ENCODE results near the gene APAF1. TPM values are rescaled to one million over a fixed set of nuclear protein-coding genes. Genes with fewer than 3 reads are reported as not detected.

Gene APAF1
- total RNA-seq, 2 donors from 2014 or later: 31.4 to 33.1 TPM

DNA sequence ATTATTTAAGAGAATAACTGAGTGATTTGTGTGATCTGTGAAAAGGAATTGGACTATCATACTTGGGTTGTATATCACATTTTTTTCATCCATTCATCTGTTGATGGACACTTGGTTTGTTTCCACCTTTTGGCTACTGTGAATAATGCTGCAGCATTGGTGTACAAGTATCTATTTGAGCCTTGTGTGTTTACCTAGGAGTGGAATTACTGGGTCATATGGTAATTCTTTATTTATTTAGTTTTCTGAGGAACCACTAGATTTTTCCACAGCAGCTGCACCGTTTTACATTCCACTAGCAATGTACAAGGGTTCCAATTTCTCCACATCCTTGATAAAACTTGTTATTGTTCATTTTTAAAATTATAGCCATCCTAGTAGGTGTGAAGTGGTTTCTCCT, 56.1 kb downstream of the APAF1 start:
- DNase-seq (ENCODE audit: low spot score in 2 of 2) (no peak), ATAC-seq (no peak)
- H3K36me3 Mint-ChIP-seq: peaks cover 0 to 12% of the 10 kb centered on the region in 2 donors
- H3K27ac Mint-ChIP-seq: no peak overlapping the region
- no peaks in the 10 kb centered on the region for H3K9me3 Mint-ChIP-seq

GRCh38 chr12:98709022-98709421, 63.9 kb downstream of the APAF1 start:
- H3K36me3 Mint-ChIP-seq: peaks cover 0 to 6% of the 10 kb centered on the region in 2 donors
- no peak for DNase-seq (ENCODE audit: low spot score in 2 of 2)
- H3K27ac Mint-ChIP-seq: peak overlapping the region in 1 of 2 donors; percentile 10
- no peak for ATAC-seq
- H3K9me3 Mint-ChIP-seq: no peaks in the 10 kb centered on the region

DNA sequence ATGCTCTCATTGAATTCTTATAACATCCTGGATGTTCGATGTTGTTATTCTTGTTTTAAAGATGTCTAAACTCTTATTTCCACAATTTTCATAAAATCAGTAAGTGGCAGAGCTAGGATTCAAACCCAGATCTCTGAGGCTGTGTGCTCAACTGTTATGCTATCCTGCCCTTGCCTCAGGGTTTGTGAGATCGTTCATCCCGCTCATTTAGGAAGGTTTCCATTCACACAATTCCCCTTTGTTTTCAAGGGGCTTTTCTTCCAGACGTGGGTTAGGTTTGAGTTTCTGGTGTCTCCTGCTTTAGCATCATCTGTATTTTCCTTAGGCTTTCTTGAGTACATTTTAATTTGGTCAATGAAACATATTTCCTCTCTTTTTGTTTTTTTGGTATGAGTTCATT, 69.3 kb downstream of the APAF1 start:
- Mint-ChIP-seq H3K36me3 (peaks cover 0 to 6% of the 10 kb centered on the region in 2 donors), H3K9me3 (no peaks in the 10 kb centered on the region), H3K27ac (no peak overlapping the region)
- no peak for ATAC-seq
- DNase-seq (ENCODE audit: low spot score in 2 of 2): no peak

- DNase-seq (ENCODE audit: low spot score in 2 of 2) (no peak), ATAC-seq (no peak)
- Mint-ChIP-seq H3K27ac (no peak overlapping the region), H3K9me3 (no peaks in the 10 kb centered on the region), H3K36me3 (peaks cover 6 to 12% of the 10 kb centered on the region in 2 donors)
Measured at GRCh38 chr12:98719515-98720504, 74.7 kb downstream of the APAF1 start.

GRCh38 chr12:98721204-98721702, 76.2 kb downstream of the APAF1 start:
- DNase-seq (ENCODE audit: low spot score in 2 of 2): no peak
- peaks cover 12 to 17% of the 10 kb centered on the region in 2 donors for H3K36me3 Mint-ChIP-seq
- H3K27ac Mint-ChIP-seq: no peak overlapping the region
- no peaks in the 10 kb centered on the region for H3K9me3 Mint-ChIP-seq
- ATAC-seq: no peak

- Mint-ChIP-seq H3K36me3 (peaks cover 12 to 13% of the 10 kb centered on the region in 2 donors), H3K9me3 (no peaks in the 10 kb centered on the region), H3K27ac (peak overlapping the region; percentile 8 to 23)
- no peak for DNase-seq (ENCODE audit: low spot score in 2 of 2)
- ATAC-seq: peak; percentile 43 to 75
Measured at GRCh38 chr12:98724384-98725155, 79.5 kb downstream of the APAF1 start.

- H3K27ac Mint-ChIP-seq: peak overlapping the region in 1 of 2 donors; percentile 23
- H3K36me3 Mint-ChIP-seq: peaks cover 12 to 13% of the 10 kb centered on the region in 2 donors
- DNase-seq (ENCODE audit: low spot score in 2 of 2): peak in 1 of 2 donors; percentile 69
- no peaks in the 10 kb centered on the region for H3K9me3 Mint-ChIP-seq
- peak; percentile 64 to 79 for ATAC-seq
Measured at GRCh38 chr12:98725476-98726247, 80.6 kb downstream of the APAF1 start.

- Mint-ChIP-seq H3K9me3 (no peaks in the 10 kb centered on the region), H3K27ac (no peak overlapping the region), H3K36me3 (peaks cover 12 to 13% of the 10 kb centered on the region in 2 donors)
- no peak for DNase-seq (ENCODE audit: low spot score in 2 of 2)
- no peak for ATAC-seq
Measured at GRCh38 chr12:98727196-98727595, 82.1 kb downstream of the APAF1 start.

DNA sequence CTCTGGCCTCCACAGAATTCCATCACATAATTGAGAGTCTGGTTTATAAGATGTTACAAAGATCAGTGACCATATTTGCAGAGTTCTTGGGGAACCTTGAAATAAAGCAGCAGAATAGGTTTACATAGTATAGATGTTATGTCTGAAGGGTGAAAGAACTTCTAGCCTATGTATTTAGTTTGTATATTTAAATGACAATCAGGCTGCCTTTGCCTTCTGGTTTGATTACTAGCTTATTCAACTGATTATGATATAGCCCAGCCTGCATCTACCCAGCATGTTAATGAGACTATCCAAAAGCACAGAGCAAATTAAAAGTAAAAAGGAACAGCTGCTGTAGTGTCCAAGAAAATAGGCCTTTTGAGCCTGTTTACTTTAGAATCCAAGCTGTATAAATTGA, 85.3 kb downstream of the APAF1 start:
- DNase-seq (ENCODE audit: low spot score in 2 of 2) (no peak), ATAC-seq (no peak)
- no peaks in the 10 kb centered on the region for H3K9me3 Mint-ChIP-seq
- no peak overlapping the region for H3K27ac Mint-ChIP-seq
- peaks cover 3 to 8% of the 10 kb centered on the region in 2 donors for H3K36me3 Mint-ChIP-seq

DNA sequence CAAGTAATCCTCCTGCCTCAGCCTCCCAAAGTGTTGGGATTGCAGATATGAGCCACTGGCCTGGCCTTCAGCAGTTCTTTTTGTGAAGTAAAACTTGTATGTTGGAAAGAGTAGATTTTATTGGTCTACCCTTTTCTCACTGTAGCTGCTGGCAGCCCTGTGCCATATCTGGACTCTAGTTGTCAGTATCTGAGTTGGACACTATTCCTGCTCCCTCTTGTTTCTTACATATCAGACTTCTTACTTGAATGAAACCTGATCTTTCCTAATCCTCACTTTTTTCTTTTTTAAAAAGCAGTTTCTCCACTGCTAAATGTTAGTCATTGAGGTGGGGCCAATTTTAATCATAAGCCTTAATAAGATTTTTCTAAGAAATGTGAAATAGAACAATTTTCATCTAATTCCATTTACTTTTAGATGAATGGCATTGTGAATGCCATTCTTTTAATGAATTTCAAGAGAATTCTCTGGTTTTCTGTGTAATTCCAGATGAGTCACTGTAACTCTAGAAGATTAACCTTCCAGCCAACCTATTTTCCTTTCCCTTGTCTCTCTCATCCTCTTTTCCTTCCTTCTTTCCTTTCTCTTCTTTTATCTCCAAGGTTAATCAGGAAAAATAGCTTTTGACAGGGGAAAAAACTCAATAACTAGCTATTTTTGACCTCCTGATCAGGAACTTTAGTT, 88.7 kb downstream of the APAF1 start:
- no peak overlapping the region for H3K27ac Mint-ChIP-seq
- H3K36me3 Mint-ChIP-seq: peaks cover 0 to 16% of the 10 kb centered on the region in 2 donors
- ATAC-seq: no peak

GRCh38 chr12:98735821-98736220, 90.7 kb downstream of the APAF1 start:
- ATAC-seq (no peak), DNase-seq (ENCODE audit: low spot score in 2 of 2) (no peak)
- H3K9me3 Mint-ChIP-seq: no peaks in the 10 kb centered on the region
- peak overlapping the region in 1 of 2 donors; percentile 1 for H3K27ac Mint-ChIP-seq
- H3K36me3 Mint-ChIP-seq: peaks cover 4 to 22% of the 10 kb centered on the region in 2 donors

More for the DNA sequence above, 88.7 kb downstream of the APAF1 start:
- H3K9me3 Mint-ChIP-seq: no peaks in the 10 kb centered on the region
- DNase-seq (ENCODE audit: low spot score in 2 of 2): no peak

DNA sequence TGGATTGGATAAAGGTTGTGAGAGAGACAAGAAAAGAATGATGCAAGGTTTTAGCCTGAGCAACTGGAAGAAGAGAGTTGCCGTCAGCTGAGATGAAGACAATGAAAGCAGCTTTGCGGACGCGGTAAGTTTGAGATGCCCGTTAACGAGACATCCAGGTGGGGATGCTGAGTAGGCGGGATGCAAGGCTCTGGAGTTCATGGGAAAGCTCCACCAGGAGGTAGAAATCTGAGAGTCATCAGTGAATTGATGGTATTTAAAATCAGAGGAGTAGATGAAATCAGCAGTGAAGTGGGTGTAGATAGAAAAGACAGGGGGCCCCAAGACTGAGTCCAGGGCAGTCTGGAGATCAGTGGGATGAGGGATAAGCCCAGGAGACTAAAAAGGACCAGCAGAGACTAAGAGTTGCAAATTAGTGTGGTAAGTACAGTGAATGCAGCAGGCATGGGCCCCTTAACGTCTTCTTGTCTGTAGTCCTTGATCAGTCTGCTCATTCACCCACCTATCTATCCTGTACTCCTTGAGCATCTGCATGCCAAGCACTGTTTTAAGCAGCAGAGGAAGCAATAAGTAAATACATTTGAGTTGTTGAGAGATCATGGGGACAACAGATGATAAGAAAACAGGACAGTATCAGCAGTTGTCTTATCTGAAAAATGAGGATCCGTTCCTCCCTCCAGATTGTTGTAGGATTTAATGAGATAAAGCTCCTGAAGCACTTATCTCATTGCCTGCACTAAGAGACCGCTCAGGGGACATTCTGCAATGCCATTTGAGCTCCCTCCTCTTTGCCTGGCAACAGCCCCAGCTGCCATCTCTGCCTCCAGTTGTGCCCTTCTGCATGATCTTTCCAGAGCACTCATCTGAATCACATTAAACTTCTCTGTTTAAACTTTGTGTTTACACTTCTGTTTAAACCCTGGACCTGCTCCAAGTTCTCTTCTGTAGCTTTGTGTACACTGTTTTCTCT, 91.5 kb downstream of the APAF1 start:
- no peak for ATAC-seq
- Mint-ChIP-seq H3K36me3 (peaks cover 4 to 22% of the 10 kb centered on the region in 2 donors), H3K27ac (peak overlapping the region; percentile 7 to 53), H3K9me3 (no peaks in the 10 kb centered on the region)
- no peak for DNase-seq (ENCODE audit: low spot score in 2 of 2)

DNA sequence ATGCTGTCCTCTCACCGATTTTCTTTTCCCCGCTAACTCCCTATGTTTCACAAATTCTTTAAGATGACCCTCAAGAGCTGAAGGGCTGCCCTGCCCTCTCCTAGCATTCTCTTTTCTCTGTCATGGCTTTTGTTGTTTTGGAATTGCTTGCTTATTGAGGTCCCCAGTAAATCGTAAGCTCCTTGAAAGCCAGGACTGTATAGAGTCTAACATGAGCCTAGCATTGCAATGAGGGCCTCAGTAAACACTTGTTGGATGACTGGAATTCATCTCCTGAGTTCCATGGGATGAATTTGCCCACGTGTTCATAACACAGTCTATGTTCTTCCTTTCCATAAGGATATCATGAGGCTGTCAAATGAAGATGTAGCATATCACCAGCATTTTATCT, 92.2 kb downstream of the APAF1 start:
- H3K9me3 Mint-ChIP-seq: no peaks in the 10 kb centered on the region
- no peak for ATAC-seq
- DNase-seq (ENCODE audit: low spot score in 2 of 2): no peak
- peaks cover 4 to 22% of the 10 kb centered on the region in 2 donors for H3K36me3 Mint-ChIP-seq
- peak overlapping the region in 1 of 2 donors; percentile 7 for H3K27ac Mint-ChIP-seq

DNA sequence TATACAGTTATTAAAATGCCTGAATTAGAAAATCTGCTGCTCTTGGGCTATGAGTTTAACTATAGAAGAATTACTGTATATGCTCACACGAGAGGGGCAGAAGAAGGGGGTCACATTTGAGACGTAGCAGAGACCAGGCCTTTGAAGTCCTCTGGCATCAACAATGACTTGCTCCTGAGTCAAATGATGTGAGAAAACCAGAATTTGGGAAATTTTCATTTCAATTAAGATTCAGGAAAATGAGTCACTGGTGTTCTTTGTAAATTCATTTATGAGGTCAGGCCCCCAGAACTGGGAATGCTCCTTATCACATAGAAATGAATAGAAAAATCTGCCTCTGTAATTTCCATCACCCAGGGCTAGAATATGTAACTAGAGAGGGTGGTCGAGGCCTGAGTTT, 92.9 kb downstream of the APAF1 start:
- peak overlapping the region in 1 of 2 donors; percentile 45 for H3K27ac Mint-ChIP-seq
- ATAC-seq (peak in 1 of 2 donors; percentile 22), DNase-seq (ENCODE audit: low spot score in 2 of 2) (no peak)
- peaks cover 4 to 22% of the 10 kb centered on the region in 2 donors for H3K36me3 Mint-ChIP-seq
- no peaks in the 10 kb centered on the region for H3K9me3 Mint-ChIP-seq

DNA sequence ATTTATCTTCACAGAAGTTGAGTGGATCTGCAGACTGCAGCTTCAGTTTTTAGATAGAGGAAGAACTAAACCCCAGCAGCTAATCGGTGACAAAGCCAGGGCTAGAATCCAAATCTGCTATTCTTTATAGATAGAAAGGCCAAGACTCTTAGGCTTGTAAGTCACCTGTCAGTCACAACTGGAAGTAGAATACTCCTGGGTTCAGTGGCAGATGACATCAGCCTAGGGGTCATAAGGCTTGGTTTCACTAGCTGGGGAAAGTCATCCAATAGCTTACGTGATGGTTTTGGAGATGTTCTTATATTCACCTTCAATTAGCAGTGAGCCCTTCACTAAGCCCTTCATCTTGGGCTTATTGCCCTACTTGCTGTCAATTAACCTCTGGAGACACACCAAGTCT, 93.4 kb downstream of the APAF1 start:
- DNase-seq (ENCODE audit: low spot score in 2 of 2): no peak
- H3K9me3 Mint-ChIP-seq: no peaks in the 10 kb centered on the region
- H3K27ac Mint-ChIP-seq: peak overlapping the region in 1 of 2 donors; percentile 45
- H3K36me3 Mint-ChIP-seq: peaks cover 4 to 21% of the 10 kb centered on the region in 2 donors
- ATAC-seq: peak; percentile 31 to 49
